GM12873 (cell line): ENCODE data around the gene KCNQ5.

Experiments used
- CTCF ChIP-seq: IDR thresholded peaks from 2 replicates; pipeline ENCODE4 v1.5.1; 2012; ENCODE audit warnings: low read depth, mild to moderate bottlenecking, moderate library complexity, low read length, control low read depth; ENCODE audit not compliant: insufficient read depth; ENCODE audit errors: missing control alignments

The KCNQ5 gene

GRCh38 chr6:72746276-72746675, 124.4 kb downstream of the KCNQ5 start:
- no peak for TF ChIP-seq CTCF

GRCh38 chr6:72748759-72749158, 126.9 kb downstream of the KCNQ5 start:
- TF ChIP-seq CTCF = no peak

GRCh38 chr6:72755752-72756151, 133.9 kb downstream of the KCNQ5 start:
- no peak for TF ChIP-seq CTCF

GRCh38 chr6:72757048-72757447, 135.2 kb downstream of the KCNQ5 start:
- no peak for TF ChIP-seq CTCF

- no peak for TF ChIP-seq CTCF
Observed at GRCh38 chr6:72757926-72758325, 136.1 kb downstream of the KCNQ5 start.

GRCh38 chr6:72758901-72759300, 137.0 kb downstream of the KCNQ5 start:
- TF ChIP-seq CTCF = no peak

GRCh38 chr6:72760114-72760793, 138.4 kb downstream of the KCNQ5 start:
- no peak for TF ChIP-seq CTCF

GRCh38 chr6:72761761-72762160, 139.9 kb downstream of the KCNQ5 start:
- TF ChIP-seq CTCF = no peak
